Retinal pigment epithelial cell (primary cell): ENCODE results near the gene PAX9.

ENCODE experiments used
- DNase-seq: peaks from one replicate; pipeline ENCODE4 v3.0.0-alpha.2; 2010; ENCODE audit warnings: low read depth
- H3K4me3 ChIP-seq: 2 replicates; pipeline ENCODE4 v1.5.1; 2011; ENCODE audit warnings: mild to moderate bottlenecking, low read length, control low read depth, moderate library complexity
- CTCF ChIP-seq: conservative IDR thresholded peaks from 2 replicates; pipeline ENCODE4 v1.5.1; 2011; ENCODE audit warnings: low read depth, low read length, control low read depth, inconsistent platforms

The PAX9 gene

GRCh38 chr14:36718216-36718615 is 56.6 kb downstream of the PAX9 start:
- DNase-seq: no peak
- no peak for TF ChIP-seq CTCF
- H3K4me3 ChIP-seq: no peak overlapping the region

- TF ChIP-seq CTCF: no peak
- DNase-seq: no peak
- no peak overlapping the region for H3K4me3 ChIP-seq
Measured at GRCh38 chr14:36719823-36720222, 58.2 kb downstream of the PAX9 start.

- DNase-seq: no peak
- no peak for TF ChIP-seq CTCF
Measured at GRCh38 chr14:36720657-36721056, 59.0 kb downstream of the PAX9 start.

GRCh38 chr14:36721877-36722276 is 60.2 kb downstream of the PAX9 start:
- no peak overlapping the region for H3K4me3 ChIP-seq
- no peak for DNase-seq
- TF ChIP-seq CTCF: no peak

More at GRCh38 chr14:36720657-36721056, 59.0 kb downstream of the PAX9 start:
- H3K4me3 ChIP-seq: no peak overlapping the region

- no peak overlapping the region for H3K4me3 ChIP-seq
- DNase-seq: no peak
- TF ChIP-seq CTCF: no peak
Measured at GRCh38 chr14:36723530-36723929, 61.9 kb downstream of the PAX9 start.

GRCh38 chr14:36724162-36724561 is 62.5 kb downstream of the PAX9 start:
- DNase-seq: no peak
- TF ChIP-seq CTCF: no peak
- H3K4me3 ChIP-seq: no peak overlapping the region

GRCh38 chr14:36726128-36726527 is 64.5 kb downstream of the PAX9 start:
- DNase-seq: no peak
- no peak for TF ChIP-seq CTCF

More at GRCh38 chr14:36726128-36726527, 64.5 kb downstream of the PAX9 start:
- H3K4me3 ChIP-seq: no peak overlapping the region
